Calu3 (cell line): ENCODE data around the gene TMEM229B. TPM values are rescaled to one million over a fixed set of nuclear protein-coding genes. Genes with fewer than 3 reads are reported as not detected.
A peak's percentile ranks its signal among the peaks of the same experiment; 100 is the strongest.

ENCODE experiments used
- BruUV-seq: library from RNA; stranded (reverse); fragments of 400-500 nt; replicated peaks from 2 replicates; lab custom pipeline; 2021; lab: Mats Ljungman, UMichigan
- CTCF ChIA-PET: fragments of 300-600 bp; sonication (Branson Sonifier 250); formaldehyde crosslinking; loops from one replicate; lab custom pipeline; 2022; ENCODE audit warnings: antibody characterized with exemption; lab: Charles Lee
- DNase-seq: peaks from one replicate; pipeline ENCODE4 v3.0.0; 2022
- H3K27ac Mint-ChIP-seq: one replicate; pipeline ENCODE4 v1.8.0; 2022; ENCODE audit warnings: mixed read lengths; ENCODE audit not compliant: unreplicated experiment
- H3K27me3 Mint-ChIP-seq: one replicate; pipeline ENCODE4 v1.8.0; 2022; ENCODE audit warnings: mixed read lengths; ENCODE audit not compliant: unreplicated experiment
- H3K36me3 Mint-ChIP-seq: one replicate; pipeline ENCODE4 v1.8.0; 2022; ENCODE audit warnings: mild to moderate bottlenecking, moderate library complexity, mixed read lengths; ENCODE audit not compliant: insufficient read depth, unreplicated experiment
- H3K4me1 Mint-ChIP-seq: one replicate; pipeline ENCODE4 v1.8.0; 2022; ENCODE audit warnings: mild to moderate bottlenecking, low read depth, mixed read lengths; ENCODE audit not compliant: unreplicated experiment
- H3K4me3 Mint-ChIP-seq: one replicate; pipeline ENCODE4 v1.8.0; 2022; ENCODE audit warnings: mild to moderate bottlenecking, low read depth, moderate library complexity, mixed read lengths; ENCODE audit not compliant: unreplicated experiment
- H3K9me3 Mint-ChIP-seq: one replicate; pipeline ENCODE4 v1.8.0; 2022; ENCODE audit warnings: low read depth, mixed read lengths; ENCODE audit not compliant: unreplicated experiment
- CTCF ChIP-seq: fragments of 200-600 bp; IDR thresholded peaks from one replicate; pipeline ENCODE4 v1.8.0; 2022; ENCODE audit warnings: antibody characterized with exemption; ENCODE audit not compliant: unreplicated experiment
- intact Hi-C: fragments of 100-400 bp; cut with micrococcal nuclease; formaldehyde crosslinking; loops from one replicate; pipeline ENCODE4 v1.10.0; 2022; ENCODE audit not compliant: unreplicated experiment
- total RNA-seq: library from RNA; stranded (reverse); gene quantifications from 2 replicates; pipeline ENCODE4 v1.2.3, GENCODE V29; 2022

TMEM229B gene
- total RNA-seq, 1 experiment from 2014 or later = 0.76 TPM

- H3K9me3 Mint-ChIP-seq = no peaks in the 10 kb centered on the region
- CTCF ChIA-PET = interaction anchor here (1.1 to 3.7 kb wide), 3 partner anchors 12 to 53 kb away, joined by 3 to 59 read pairs (median 11); no protein-coding TSS in a partner anchor
- H3K36me3 Mint-ChIP-seq = peaks cover under 1% of the 10 kb centered on the region
- intact Hi-C loops = loop anchor here (5.0 kb wide), 2 partner anchors 100 to 175 kb away; partner anchors contain the start of gene RDH12
- H3K4me1 Mint-ChIP-seq = peaks cover 7% of the 10 kb centered on the region
- H3K27ac Mint-ChIP-seq = no peak overlapping the region
- H3K27me3 Mint-ChIP-seq = peaks cover 66% of the 10 kb centered on the region
- no peak overlapping the region for H3K4me3 Mint-ChIP-seq
- BruUV-seq = no TSS peak
- TF ChIP-seq CTCF = no peak
- DNase-seq = no peak
Observed at GRCh38 chr14:67527756-67528155, 39.2 kb upstream of the TMEM229B start.

GRCh38 chr14:67526676-67527459 is 38.3 kb upstream of the TMEM229B start:
- H3K9me3 Mint-ChIP-seq = no peaks in the 10 kb centered on the region

GRCh38 chr14:67526181-67526580 is 37.7 kb upstream of the TMEM229B start:
- H3K27me3 Mint-ChIP-seq = peaks cover 82% of the 10 kb centered on the region
- TF ChIP-seq CTCF = no peak
- intact Hi-C loops = loop anchor here (1.0 to 5.0 kb wide), 3 partner anchors 45 to 176 kb away; partner anchors contain the start of gene RDH12
- no TSS peak for BruUV-seq
- no peak overlapping the region for H3K4me3 Mint-ChIP-seq
- H3K9me3 Mint-ChIP-seq = no peaks in the 10 kb centered on the region
- H3K36me3 Mint-ChIP-seq = no peaks in the 10 kb centered on the region
- CTCF ChIA-PET = interaction anchor here (0.8 to 3.7 kb wide), 17 partner anchors 10 to 178 kb away, joined by 3 to 59 read pairs (median 5); partner anchors contain the start of genes ARG2 and PIGH
- no peak overlapping the region for H3K27ac Mint-ChIP-seq
- DNase-seq = no peak
- peaks cover 7% of the 10 kb centered on the region for H3K4me1 Mint-ChIP-seq

More at GRCh38 chr14:67526676-67527459, 38.3 kb upstream of the TMEM229B start:
- intact Hi-C loops = loop anchor here (1.0 to 5.0 kb wide), 3 partner anchors 44 to 175 kb away; partner anchors contain the start of gene RDH12
- H3K36me3 Mint-ChIP-seq = no peaks in the 10 kb centered on the region
- BruUV-seq = no TSS peak
- H3K4me3 Mint-ChIP-seq = no peak overlapping the region
- peak; percentile 90 for TF ChIP-seq CTCF
- H3K27ac Mint-ChIP-seq = no peak overlapping the region
- peaks cover 7% of the 10 kb centered on the region for H3K4me1 Mint-ChIP-seq
- CTCF ChIA-PET = interaction anchor here (0.6 to 3.7 kb wide), 24 partner anchors 9 to 239 kb away, joined by 3 to 59 read pairs (median 4); partner anchors contain the start of genes ARG2 and PIGH
- DNase-seq = peak; percentile 45
- H3K27me3 Mint-ChIP-seq = peaks cover 75% of the 10 kb centered on the region

GRCh38 chr14:67525389-67525788 is 36.9 kb upstream of the TMEM229B start:
- TF ChIP-seq CTCF = no peak
- Mint-ChIP-seq H3K36me3 (no peaks in the 10 kb centered on the region), H3K27me3 (peaks cover 85% of the 10 kb centered on the region), H3K4me1 (peaks cover 7% of the 10 kb centered on the region), H3K9me3 (no peaks in the 10 kb centered on the region), H3K27ac (no peak overlapping the region), H3K4me3 (no peak overlapping the region)
- CTCF ChIA-PET = interaction anchor here (0.8 to 3.7 kb wide), 3 partner anchors 41 to 46 kb away, joined by 3 to 59 read pairs (median 5); no protein-coding TSS in a partner anchor
- no peak for DNase-seq
- BruUV-seq = no TSS peak
- intact Hi-C loops = loop anchor here (5.0 kb wide), 2 partner anchors 98 to 177 kb away; partner anchors contain the start of gene RDH12
